Activated T-cell treated with anti-CD3 and anti-CD28 coated beads, Interleukin-2, amount 50 U/mL, for 48 hours (primary cell): ENCODE measurements around the gene CELF5.
A peak's percentile ranks its signal among the peaks of the same experiment; 100 is the strongest.
"Not testable (repeated sequence)": the region's sequence is repeated elsewhere in the genome, so short reads cannot be mapped to it uniquely, and the experiment has no call there.

ENCODE experiments used
- DNase-seq, 2 experiments: peaks; one replicate each; pipeline ENCODE4 v3.0.0-alpha.2; 2020

The CELF5 gene

DNA sequence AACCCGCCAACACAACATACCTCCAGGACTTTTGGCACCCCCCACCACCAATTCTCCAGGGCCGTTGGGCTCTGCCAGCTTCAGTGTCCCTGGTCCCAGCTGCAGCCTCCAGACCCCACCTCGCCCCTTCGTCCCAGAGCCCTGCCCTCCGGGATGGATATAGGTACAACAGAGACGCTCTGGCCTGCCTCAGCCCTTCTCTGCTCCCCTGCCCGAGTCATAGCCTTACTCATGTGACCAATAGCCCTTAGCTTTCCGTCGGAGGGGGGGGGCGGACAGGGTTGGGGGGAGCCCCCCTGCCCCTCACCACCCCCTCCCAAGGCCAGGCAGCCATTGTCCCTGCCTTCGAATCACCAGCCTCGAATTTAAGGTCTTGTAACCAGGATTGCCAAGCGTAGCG, 71.1 kb downstream of the CELF5 start:
- DNase-seq = no peak

DNA sequence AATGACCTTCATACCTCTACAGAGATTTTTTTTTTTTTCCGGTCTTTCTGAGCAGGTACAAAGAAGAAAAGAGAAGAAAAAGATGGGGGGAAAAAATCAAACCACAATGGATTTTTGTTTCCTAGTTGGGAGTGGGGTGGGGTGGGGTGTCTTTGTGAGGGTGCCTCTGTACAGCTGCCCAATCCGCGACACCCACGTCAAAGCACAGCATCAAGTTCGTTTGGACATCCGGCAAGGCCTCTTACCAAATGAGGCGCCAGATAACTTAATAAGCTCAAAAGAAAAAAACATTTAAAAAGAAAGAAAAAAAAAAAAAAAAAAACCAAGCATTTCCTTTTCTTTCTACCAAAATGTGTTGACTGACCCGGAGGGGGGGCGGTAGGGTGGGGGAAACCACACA, 71.6 kb downstream of the CELF5 start:
- DNase-seq = no peak

DNA sequence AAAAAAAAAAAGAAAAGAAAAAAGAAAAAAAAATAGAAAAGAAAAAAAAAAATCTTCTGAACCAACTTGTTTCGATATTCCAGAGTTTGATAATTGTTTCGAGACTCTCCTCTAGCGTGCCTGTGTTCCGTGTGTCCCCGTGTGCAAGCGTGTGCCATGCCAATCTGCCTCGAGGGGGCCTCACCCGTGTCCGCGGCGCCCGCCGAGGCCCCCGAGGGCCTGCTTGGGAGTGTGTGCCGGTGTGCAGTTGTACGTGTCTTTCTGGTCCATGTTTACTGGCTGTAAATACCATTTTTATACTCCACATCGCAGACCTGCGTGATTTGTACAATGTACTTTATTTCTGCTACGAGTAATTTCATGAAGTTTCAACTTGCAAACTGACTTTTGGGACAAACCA, 72.0 kb downstream of the CELF5 start:
- DNase-seq = no peak

DNA sequence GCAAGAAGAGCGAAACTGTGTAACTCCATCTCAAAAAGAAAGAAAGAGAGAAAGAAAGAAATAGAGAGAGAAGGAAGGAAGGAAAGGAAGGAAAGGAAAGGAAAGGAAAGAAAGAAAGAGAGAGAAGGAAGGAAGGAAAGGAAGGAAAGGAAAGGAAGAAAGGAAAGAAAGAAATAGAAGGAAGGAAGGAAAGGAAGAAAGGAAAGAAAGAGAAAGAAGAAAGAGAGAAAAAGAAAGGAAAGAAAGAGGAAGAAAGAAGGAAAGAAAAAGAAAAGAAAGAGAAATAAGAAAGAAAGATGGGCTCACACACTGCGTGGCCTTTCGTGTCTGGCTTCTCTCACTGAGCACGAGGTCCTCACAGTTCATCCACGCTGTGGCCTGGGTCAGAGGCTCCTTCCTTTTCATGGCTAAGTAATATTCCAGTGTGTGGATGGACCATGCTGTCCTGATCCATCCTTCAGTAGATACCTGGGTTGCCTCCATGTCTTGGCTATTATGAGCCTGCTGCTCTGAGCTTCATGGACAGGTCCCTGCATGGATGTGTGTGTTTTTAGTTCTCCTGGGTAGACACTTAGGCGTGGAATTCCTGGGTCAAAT, 74.5 kb downstream of the CELF5 start:
- no peak for DNase-seq

DNA sequence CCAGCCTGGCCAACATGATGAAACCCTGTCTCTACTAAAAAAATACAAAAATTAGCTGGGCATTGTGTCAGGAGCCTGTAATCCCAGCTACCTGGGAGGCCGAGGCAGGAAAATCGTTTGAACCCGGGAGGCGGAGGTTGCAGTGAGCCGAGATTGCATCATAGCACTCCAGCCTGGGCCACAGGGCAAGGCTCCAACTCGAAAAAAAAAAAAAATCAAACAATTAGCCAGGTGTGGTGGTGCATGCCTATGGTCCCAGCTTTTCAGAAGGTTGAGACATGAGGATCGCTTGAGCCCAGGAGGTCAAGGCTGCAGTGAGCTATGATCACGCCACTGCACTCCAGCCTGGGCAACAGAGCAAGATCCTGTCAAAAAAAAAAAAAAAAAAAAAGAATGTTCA, 76.1 kb downstream of the CELF5 start:
- not testable (repeated sequence) for DNase-seq

DNA sequence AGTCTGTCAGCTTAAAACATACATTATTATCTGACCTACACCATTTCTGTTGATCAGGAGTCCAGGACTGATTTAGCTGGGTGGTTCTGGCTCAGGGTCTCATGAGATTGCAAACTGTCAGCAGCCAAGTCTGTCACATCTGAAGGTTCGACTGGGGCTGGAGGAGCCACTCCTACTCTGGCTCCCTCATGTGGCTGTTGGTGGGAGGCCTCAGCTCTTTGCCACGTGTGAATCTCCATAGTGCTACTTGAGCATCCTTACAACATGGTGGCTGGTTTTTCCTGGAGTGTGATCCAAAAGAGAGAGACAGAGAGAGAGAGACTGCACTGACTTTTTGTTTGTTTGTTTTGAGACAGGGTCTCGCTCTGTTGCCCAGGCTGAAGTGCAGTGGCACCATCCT, 78.3 kb downstream of the CELF5 start:
- DNase-seq = no peak

DNA sequence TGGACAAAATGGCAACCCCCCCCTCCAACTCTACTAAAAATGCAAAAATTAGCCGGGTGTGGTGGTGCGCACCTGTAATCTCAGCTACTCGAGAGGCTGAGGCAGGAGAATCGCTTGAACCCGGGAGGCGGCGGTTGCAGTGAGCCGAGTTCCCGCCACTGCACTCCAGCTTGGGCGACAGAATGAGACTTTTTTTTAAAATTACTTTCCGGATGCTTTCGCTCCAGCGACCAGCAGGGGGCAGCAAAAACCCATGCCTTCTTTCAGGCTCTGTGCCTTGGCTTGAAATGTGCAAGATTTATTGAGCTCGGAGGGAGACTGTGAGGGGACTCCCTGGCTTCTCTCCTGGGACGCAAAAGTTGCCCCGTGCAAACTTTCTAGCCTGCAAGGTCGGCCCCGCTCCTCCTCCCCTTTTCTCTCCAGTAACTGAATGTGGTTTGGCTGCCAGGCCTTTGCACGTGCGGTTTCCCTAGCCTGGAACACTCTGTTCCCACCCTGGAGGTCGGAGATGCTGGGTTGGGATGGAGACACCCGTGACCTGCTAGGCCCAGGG, 80.5 kb downstream of the CELF5 start:
- DNase-seq = peak; percentile 87

DNA sequence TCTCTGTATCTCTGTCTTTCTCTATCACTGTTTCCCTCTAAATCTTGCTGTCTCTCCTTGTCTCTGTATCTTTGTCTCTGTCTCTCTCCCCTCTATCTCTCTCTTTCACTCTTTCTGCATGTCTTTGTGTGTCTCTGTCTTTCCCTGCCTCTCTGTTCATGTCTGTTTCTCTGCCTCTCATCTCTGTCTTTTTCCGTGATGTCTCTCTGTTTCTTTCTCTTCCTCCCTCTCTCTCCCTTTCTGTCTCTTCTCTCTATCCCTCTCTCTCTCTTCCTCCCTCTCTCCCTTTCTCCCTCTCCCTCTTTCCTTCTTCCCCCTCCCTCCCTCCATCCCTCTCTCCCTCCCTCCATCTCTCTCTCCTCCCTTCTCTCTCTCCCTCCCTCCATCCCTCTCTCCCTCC, 85.3 kb downstream of the CELF5 start:
- no peak for DNase-seq

DNA sequence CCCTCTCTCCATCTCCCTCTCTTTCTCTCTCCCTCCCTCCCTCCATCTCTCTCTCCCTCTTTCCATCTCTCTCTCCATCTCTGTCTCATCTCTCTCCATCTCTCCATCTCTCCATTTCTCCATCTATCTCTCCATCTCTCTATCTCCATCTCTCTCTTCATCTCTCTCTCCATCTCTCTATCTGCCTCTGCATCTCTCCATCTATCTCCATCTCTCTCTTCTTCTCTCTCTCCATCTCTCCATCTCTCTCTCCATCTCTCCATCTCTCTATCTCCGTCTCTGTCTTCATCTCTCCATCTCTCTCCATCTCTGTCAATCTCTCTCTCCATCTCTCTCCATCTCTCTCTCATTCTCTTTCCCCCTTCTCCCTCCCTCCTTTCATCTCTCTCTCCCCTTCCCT, 85.8 kb downstream of the CELF5 start:
- DNase-seq = no peak

DNA sequence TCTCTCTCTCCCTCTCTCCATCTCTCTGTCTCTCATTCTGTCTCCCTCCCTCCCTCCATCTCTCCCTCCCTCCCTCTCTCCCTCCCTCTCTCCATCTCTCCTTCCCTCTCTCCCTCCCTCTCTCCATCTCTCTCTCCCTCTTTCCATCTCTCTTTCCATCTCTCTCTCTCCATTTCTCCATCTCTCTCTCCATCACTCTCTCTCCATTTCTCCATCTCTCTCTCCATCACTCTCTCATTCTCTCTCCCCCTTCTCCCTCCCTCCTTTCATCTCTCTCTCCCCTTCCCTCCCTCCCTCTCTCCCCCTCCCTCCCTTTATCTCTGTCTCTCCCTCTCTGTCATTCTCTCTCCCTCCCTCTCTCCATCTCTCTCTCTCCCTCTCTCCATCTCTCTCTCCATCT, 86.2 kb downstream of the CELF5 start:
- DNase-seq = no peak

DNA sequence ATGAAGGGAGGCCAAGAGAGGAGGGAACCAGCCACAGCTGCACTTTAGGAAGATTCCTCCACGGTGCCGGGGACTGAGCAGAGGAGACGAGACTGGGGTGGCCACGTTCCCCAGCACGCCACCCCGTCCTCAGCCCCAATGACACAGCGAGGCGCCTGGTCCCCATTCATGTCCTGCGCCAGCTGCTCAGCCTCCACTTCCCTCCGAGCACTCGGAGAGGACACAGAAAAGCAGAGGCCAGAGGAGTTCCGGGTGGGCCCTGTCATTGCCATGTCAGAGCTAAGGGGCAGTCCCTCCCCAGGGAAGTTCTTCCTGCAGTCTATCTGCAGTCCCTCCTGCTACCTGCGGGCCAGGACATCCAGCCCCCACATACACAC, 88.7 kb downstream of the CELF5 start:
- DNase-seq = no peak

DNA sequence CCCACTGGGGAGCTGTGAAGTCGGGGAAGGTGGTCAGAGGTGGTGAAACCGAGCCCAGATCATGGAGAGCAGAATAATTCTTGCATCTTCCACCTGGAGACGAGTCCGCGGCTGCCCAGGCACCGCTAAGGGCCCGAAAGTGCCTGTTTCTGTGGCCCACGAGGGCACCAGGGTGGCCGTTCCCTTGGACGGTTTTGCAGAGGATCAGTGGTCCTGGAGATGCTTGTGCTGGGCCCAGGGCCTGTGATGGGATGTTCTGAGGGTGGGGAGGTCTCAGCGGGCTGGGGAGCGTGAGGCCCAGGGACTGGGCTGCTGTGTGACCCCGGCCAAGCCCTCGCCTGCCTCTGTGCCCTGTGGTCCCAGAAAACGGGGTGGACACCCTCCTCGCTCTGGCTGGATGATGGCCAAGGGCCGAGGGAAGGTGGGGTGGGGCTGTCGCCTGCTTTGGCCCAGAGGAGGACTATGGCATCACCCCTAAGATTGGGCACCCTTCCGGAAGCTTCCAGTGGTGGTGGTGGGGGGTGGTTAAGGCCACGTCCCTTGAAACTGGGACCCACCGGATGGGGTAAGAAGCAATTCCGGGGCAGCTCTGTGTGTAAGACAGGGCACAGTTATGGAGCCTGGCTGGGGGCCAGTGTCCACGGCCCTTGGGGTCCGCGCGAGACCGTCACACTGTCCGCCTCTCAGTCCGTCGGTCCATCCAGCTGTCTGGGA, 90.7 kb downstream of the CELF5 start:
- no peak for DNase-seq

DNA sequence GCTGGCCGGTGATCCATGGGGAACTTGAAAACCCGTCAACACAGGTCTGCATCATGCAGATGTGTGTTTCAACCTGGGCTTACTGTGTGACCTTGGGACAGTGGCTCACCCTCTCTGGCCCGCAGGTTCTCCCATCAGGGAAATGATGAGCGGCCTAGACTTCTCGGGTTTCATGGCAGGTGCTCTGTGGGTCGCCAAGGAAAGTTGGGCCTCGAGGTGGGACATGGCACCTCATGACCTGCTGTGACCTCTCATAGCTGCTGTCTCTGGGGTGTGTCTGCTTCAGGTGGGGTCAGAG, 91.2 kb downstream of the CELF5 start:
- DNase-seq = no peak

DNA sequence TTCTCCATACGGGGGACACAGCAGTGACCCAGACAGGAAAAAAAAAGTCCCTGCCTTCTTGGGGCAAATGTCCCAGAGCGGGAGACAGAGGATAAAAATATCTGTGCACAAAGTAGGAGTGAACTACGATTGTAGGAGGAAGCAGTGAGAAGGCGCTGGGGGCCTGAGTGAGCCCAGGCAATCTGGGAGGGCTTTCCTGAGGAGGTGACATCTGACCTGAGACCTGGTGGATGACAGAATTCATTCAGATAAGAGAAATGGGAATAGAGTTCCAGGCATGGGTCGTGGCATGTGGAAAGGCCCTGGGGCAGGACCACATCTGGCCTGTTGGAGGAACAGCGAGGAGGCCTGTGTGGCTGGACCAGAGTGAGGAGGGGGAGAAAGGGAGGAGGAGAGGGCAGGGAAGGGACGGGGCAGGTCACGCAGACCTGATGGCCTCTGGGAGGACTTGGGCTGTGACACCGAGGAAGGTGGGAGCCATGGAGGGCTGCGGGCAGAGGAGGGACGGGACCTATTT, 91.7 kb downstream of the CELF5 start:
- no peak for DNase-seq

DNA sequence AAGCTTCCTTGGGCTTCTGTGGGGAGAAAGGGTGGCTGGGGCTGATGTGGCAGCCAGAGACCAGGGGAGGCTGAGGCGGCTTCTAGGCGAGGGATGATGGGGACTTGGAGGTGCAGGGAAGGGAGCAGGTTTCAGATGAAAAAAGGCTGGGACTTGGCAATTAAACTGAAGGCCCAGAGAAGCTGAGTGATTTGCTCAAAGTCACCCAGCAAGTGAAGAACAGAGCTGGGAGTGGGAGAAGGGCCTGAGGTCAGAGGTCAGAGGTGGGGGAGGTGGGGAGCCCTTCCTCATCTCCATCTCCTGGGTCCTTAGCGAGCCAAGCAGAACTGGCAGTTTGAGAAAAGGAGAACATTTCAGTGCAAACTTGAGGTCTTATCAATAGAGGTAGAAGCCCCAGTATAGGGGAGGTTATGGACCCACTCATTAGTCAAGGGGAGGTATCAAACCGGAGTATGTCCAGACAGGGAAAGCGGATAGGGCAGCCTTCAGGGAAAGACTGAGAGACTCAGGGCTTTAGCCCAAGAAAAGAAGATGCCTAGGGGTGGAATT, 92.3 kb downstream of the CELF5 start:
- no peak for DNase-seq

DNA sequence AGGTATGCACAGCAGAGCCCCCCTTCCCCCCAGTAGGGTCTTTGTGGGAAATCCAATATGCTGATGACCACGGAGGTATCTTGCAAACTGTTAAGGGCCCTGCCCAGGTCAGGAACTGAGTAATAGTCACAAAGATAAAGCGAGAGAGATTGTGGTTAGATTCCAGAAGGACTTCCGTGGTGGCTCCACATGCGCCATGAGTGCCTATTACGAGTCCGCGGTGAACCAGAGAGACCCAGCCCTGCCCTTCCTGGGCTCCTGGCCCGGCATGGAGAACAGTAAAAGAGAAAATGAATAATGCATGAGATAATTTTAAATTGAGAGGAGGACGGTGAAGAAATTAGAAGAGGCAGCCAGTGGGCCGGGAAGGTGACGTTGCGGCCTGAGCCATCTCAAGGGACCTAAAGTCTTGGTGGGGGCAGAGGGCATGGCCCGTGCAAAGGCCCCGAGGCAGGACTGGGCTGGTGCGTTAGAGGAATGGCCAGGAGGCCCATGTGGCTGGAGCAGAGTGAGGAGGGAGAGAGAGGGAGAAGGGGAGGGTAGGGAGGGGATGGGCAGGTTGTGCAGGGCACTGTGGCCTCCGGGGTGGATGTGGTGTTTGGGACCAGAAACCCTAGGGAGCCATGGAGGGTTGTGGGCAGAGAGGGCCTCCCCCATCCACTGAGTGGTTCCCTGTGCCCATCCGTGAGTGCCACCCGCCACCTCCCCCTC, 95.3 kb downstream of the CELF5 start:
- no peak for DNase-seq

DNA sequence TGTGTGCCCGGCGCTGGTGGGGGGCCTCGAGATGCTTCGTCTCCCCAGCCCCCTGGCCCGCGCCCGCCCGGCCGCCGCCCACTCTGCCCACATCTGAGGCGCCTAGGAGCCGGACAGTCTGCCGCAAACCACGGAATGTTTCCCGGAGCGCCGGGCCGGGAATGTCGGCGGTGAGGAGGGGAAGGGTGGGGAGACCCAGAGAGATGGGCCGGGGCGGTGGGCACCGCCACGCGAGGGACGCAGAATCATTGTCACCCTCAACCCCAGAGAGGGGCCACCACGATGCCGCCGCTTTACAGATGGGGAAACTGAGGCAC, 95.9 kb downstream of the CELF5 start:
- no peak for DNase-seq

DNA sequence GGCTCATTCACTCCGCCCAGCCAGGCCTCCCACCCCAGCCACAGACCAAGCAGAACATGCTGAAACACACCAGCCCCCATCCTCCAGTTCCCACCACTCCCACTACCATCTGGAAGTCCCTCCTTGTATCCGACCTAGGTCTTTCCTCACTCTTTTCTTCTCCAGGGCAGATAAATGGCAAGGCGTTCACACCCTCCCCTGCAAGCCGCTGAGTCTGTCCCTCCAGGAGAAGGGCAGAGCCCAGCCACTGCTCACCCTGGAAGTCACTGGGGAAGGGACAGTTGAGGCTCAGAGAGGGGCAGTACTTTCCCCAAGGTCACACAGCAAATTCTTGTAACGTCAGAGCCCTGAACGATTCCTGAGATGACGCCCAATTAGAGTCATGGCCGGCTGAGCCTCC, 96.4 kb downstream of the CELF5 start:
- DNase-seq = no peak

DNA sequence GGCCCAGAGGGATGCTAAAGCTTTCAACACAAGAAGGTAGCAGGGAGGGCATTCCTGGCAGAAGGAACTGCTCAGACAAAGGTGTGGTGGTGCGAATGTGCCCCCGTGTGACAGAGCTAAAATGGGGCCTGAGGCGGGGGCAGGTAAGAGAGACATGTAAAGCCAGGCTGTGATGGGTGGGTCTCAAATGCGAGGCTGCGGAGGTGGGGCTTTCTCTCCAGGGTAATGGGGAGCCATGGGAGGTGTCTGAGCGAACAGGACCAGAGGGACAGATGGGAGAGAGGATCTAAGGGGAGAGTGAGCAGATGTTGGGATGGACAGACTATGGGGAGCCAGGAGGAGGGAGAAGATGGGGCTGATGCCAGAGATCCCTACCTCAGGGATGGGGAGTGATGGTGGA, 97.2 kb downstream of the CELF5 start:
- no peak for DNase-seq

DNA sequence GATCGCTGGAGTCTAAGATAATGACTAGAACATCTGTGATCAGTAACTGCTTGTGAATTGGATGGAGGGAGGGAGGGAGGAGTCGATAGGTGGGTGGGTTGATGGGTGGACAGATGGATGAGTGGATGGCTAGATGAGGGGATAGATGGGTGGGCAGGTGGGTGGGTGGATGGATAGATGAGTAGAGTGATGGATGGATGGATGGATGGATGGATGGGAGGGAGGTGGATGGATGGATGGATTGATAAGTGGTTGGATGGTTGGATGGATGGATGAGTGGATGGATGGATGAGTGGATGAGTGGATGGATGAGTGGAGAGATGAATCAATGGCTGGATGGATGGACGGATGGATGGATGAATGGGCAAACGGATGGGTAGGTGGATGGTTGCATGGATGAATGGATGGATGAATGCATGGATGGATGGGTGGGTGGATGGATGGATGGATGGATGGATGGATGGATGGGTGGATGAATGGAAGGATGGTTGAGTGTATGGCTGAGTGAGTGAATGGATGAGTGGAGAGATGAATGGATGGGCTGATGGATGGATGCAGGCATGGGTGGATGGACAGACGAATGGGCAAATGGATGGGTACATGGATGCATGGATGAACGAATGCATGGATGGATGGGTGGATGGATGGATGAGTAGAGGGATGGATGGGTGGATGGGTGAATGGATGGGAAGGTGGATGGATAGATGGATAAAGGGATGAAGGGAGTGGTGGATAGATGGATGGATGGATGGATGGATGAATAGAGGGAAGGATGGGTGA, 97.9 kb downstream of the CELF5 start:
- DNase-seq = no peak

DNA sequence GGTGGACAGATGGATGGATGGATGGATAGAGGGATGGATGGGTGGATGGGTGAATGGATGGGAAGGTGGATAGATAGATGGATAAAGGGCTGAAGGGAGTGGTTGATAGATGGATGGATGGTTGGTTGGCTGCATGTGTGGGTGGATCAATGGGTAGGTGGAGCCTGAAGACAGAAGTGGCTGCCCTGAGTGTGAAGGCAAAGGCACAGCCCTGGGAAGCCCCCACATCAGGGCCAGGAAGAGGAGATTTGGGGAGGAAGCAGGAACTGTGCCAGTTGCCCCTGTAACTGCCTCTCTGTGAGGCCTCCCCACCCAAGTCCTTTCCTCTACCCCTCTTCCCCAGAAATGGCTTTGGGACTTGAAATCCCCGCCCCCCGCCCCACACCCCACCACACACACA, 98.6 kb downstream of the CELF5 start:
- DNase-seq = no peak

DNA sequence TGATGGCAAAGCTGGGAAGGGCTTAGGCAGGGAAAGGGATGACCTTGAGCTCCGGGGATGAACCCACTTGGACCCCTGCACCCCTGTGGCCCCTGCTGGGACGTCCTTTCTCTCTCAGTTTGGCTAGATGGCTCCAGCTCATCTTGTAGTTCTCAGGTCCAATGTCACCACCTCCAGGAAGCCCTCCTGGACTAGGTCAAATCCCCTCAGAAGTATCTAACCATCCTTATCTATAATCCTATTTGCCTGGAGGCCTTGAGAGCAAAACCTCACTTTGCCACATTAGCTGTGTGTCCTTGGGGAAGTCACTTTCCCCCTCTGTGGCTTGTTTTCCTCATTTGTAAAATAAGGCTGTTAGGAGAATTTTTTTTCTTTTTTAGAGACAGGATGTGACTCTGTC, 99.2 kb downstream of the CELF5 start:
- DNase-seq = no peak

DNA sequence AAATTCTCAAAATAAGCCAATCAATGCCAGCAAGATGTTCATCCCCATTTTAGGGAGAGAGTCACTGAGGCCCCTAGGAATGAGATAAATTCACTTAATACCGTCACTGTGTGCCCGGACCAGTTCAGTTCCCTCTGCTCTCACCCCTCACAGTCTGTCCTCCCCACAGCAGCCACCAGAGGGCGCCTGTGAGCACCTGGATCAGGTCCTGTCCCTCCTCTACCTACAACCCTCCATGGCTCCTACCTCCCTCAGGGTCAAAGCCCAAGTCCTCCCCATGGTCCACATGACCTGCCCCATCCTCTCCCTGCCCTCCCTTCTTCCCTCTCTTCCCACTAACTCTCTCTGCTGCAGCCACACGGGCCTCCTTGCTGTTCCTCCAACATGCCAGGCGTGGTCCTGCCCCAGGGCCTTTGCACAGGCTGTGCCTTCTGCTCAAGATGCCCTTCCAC, 100.0 kb downstream of the CELF5 start:
- DNase-seq = peak; percentile 90 to 93
